ENCODE results near the gene CHST8.

CHST8 gene

GRCh38 chr19:33806434-33806881 lies 184.7 kb downstream of the CHST8 start:
- Histone ChIP-seq H3K27me3 (replicated peaks; ENCODE audit: control insufficient read depth, insufficient read depth, low read length) (no peaks in the 10 kb centered on the region; the same call in 1 of the 2 replicates), H3K4me3 (replicated peaks; ENCODE audit: low read depth, low read length) (no peak overlapping the region), H3K36me3 (ENCODE audit: control insufficient read depth, insufficient read depth, low read length) (no peaks in the 10 kb centered on the region)
- DNase-seq (ENCODE audit: extremely low read depth, insufficient read length): no peak
- TF ChIP-seq CTCF (IDR thresholded peaks at IDR 0.05; ENCODE audit: insufficient read depth, low read length, poor library complexity, severe bottlenecking): no peak

DNA sequence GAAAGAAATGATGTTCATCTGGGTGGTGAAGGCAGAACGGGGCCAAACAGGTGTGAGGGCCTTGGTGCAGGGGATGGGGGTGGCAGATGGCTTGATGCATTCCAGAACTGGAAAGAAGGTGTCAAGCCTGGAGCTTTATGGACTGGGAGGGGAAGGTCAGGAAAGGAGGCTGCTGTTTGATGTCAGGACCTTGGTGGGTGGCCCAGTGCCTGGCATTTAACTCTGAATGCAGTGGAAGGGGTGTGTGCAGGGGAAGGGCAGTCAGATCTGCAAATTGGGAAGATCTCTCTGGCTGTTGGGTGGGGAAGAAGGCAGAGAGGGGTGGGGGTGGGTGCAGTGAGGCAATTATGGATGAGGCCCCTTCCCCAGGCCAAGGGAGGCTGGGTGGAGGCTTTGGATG lies 186.6 kb downstream of the CHST8 start:
- no peak for DNase-seq (ENCODE audit: extremely low read depth, insufficient read length)
- H3K27me3 ChIP-seq (replicated peaks; ENCODE audit: control insufficient read depth, insufficient read depth, low read length): no peaks in the 10 kb centered on the region; the same call in 1 of the 2 replicates
- no peak overlapping the region for H3K4me3 ChIP-seq (replicated peaks; ENCODE audit: low read depth, low read length)
- TF ChIP-seq CTCF (IDR thresholded peaks at IDR 0.05; ENCODE audit: insufficient read depth, low read length, poor library complexity, severe bottlenecking): no peak
- H3K36me3 ChIP-seq (ENCODE audit: control insufficient read depth, insufficient read depth, low read length): no peaks in the 10 kb centered on the region

- H3K4me3 ChIP-seq (replicated peaks; ENCODE audit: low read depth, low read length): no peak overlapping the region
- no peaks in the 10 kb centered on the region for H3K36me3 ChIP-seq (ENCODE audit: control insufficient read depth, insufficient read depth, low read length)
- no peak for DNase-seq (ENCODE audit: extremely low read depth, insufficient read length)
- no peak for TF ChIP-seq CTCF (IDR thresholded peaks at IDR 0.05; ENCODE audit: insufficient read depth, low read length, poor library complexity, severe bottlenecking)
- H3K27me3 ChIP-seq (replicated peaks; ENCODE audit: control insufficient read depth, insufficient read depth, low read length): no peaks in the 10 kb centered on the region
These were observed 188.2 kb downstream of the CHST8 start for GRCh38 chr19:33809960-33810359.

DNA sequence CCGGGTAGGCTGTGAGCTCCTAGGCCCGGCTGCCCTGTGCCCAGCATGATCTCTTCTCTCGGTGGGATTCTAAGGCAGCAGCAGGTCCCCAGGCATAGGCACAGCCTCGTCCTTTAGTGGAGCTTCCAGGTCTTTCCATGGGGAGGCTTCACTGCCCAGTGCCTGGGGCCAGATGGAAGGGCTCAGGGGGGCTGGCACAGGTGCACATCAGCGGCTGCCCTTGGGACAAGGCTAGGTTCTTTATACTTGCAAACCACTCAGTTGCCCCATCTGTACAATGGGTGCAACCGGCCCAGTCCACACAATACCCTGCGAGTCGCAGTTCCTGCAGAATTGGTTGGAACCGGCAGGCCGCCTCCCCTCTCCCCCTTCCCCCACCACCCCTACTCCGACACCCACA lies 189.1 kb downstream of the CHST8 start:
- no peak for TF ChIP-seq CTCF (IDR thresholded peaks at IDR 0.05; ENCODE audit: insufficient read depth, low read length, poor library complexity, severe bottlenecking)
- DNase-seq (ENCODE audit: extremely low read depth, insufficient read length): no peak
- H3K4me3 ChIP-seq (replicated peaks; ENCODE audit: low read depth, low read length): no peak overlapping the region
- no peaks in the 10 kb centered on the region for H3K36me3 ChIP-seq (ENCODE audit: control insufficient read depth, insufficient read depth, low read length)
- H3K27me3 ChIP-seq (replicated peaks; ENCODE audit: control insufficient read depth, insufficient read depth, low read length): no peaks in the 10 kb centered on the region

GRCh38 chr19:33811246-33811645 lies 189.5 kb downstream of the CHST8 start:
- Histone ChIP-seq H3K27me3 (replicated peaks; ENCODE audit: control insufficient read depth, insufficient read depth, low read length) (no peaks in the 10 kb centered on the region), H3K4me3 (replicated peaks; ENCODE audit: low read depth, low read length) (no peak overlapping the region), H3K36me3 (ENCODE audit: control insufficient read depth, insufficient read depth, low read length) (no peaks in the 10 kb centered on the region)
- no peak for TF ChIP-seq CTCF (IDR thresholded peaks at IDR 0.05; ENCODE audit: insufficient read depth, low read length, poor library complexity, severe bottlenecking)
- DNase-seq (ENCODE audit: extremely low read depth, insufficient read length): no peak

GRCh38 chr19:33811736-33812387 lies 190.1 kb downstream of the CHST8 start:
- no peaks in the 10 kb centered on the region for H3K36me3 ChIP-seq (ENCODE audit: control insufficient read depth, insufficient read depth, low read length)
- no peak for DNase-seq (ENCODE audit: extremely low read depth, insufficient read length)
- TF ChIP-seq CTCF (IDR thresholded peaks at IDR 0.05; ENCODE audit: insufficient read depth, low read length, poor library complexity, severe bottlenecking): no peak
- H3K27me3 ChIP-seq (replicated peaks; ENCODE audit: control insufficient read depth, insufficient read depth, low read length): no peaks in the 10 kb centered on the region
- no peak overlapping the region for H3K4me3 ChIP-seq (replicated peaks; ENCODE audit: low read depth, low read length)

Measured in GM06990 (cell line).